SK-N-SH (cell line): ENCODE measurements around the gene TMX1. TPM values are rescaled to one million over a fixed set of nuclear protein-coding genes. Genes with fewer than 3 reads are reported as not detected.

Experiments
- CTCF ChIA-PET: fragments of 300-600, 350-600 bp; formaldehyde crosslinking; extraction: SDS; loops from one replicate; lab custom pipeline; 2021; lab: Yijun Ruan, JAX
- POLR2A ChIA-PET: fragments of 350-600 bp; sonication (Branson Sonifier 250); formaldehyde crosslinking; extraction: SDS; loops from one replicate; lab custom pipeline; 2020; ENCODE audit warnings: antibody characterized with exemption, inconsistent platforms; lab: Yijun Ruan, JAX
- DNase-seq: peaks from one replicate; pipeline ENCODE4 v3.0.0; 2012
- H2AFZ ChIP-seq: fragments of 200-600 bp; sonication (generic); 2 replicates; pipeline ENCODE4 v1.8.1; 2016; ENCODE audit warnings: antibody characterized with exemption, mild to moderate bottlenecking, low read depth
- H3F3A ChIP-seq: fragments of 200-600 bp; sonication (generic); replicated peaks from 2 replicates; pipeline ENCODE3; 2016; ENCODE audit warnings: antibody characterized with exemption, mild to moderate bottlenecking; ENCODE audit not compliant: insufficient read depth
- H3K27ac ChIP-seq, 2 experiments: fragments of 200-500 bp in 1 of 2; fragments of 200-600 bp in 1 of 2; sonication (Bioruptor generic) in 1 of 2; sonication (generic), shearing (Covaris generic) in 1 of 2; 2 replicates each; pipeline versions ENCODE4 v1.5.1 to v1.6.1; 2014 to 2016; ENCODE audit warnings: low read depth in 2 of 2, inconsistent platforms in 1 of 2, low read length in 1 of 2, mild to moderate bottlenecking in 1 of 2, mixed read lengths in 1 of 2
- H3K27me3 ChIP-seq: fragments of 200-600 bp; sonication (generic), shearing (Covaris generic); 2 replicates; pipeline ENCODE4 v1.6.1; 2016; ENCODE audit warnings: mixed run types; ENCODE audit not compliant: insufficient read depth
- H3K36me3 ChIP-seq, 2 experiments: fragments of 200-500 bp in 1 of 2; fragments of 200-600 bp in 1 of 2; sonication (Bioruptor generic) in 1 of 2; sonication (generic) in 1 of 2; replicated peaks in 1 of 2; 2 replicates each; pipeline versions ENCODE3 to v1.5.1; 2014 to 2016; ENCODE audit warnings: low read length in 1 of 2, mild to moderate bottlenecking in 1 of 2; ENCODE audit not compliant: insufficient read depth in 2 of 2, control insufficient read depth in 1 of 2
- H3K4me1 ChIP-seq, 2 experiments: fragments of 200-500 bp in 1 of 2; fragments of 200-600 bp in 1 of 2; sonication (Bioruptor generic) in 1 of 2; sonication (generic), shearing (Covaris generic) in 1 of 2; 2 replicates each; pipeline versions ENCODE4 v1.5.1 to v1.6.1; 2014 to 2016; ENCODE audit warnings: low read depth in 1 of 2, low read length in 1 of 2, mixed run types in 1 of 2; ENCODE audit not compliant: insufficient read depth in 2 of 2, control insufficient read depth in 1 of 2
- H3K4me2 ChIP-seq: fragments of 200-600 bp; sonication (generic), shearing (Covaris generic); 2 replicates; pipeline ENCODE4 v1.6.1; 2017; ENCODE audit warnings: mixed run types
- H3K4me3 ChIP-seq, 2 experiments: fragments of 200-500 bp in 1 of 2; fragments of 200-600 bp in 1 of 2; sonication (Bioruptor generic) in 1 of 2; sonication (generic), shearing (Covaris generic) in 1 of 2; 2 replicates each; pipeline versions ENCODE4 v1.5.1 to v1.8.1; 2014 to 2016; ENCODE audit warnings: low read depth in 2 of 2, inconsistent platforms in 1 of 2, low read length in 1 of 2, mild to moderate bottlenecking in 1 of 2, mixed read lengths in 1 of 2, moderate library complexity in 1 of 2
- H3K79me2 ChIP-seq: fragments of 200-600 bp; sonication (generic); 2 replicates; pipeline ENCODE4 v1.8.1; 2017; ENCODE audit warnings: mild to moderate bottlenecking; ENCODE audit not compliant: insufficient read depth
- H3K9ac ChIP-seq: fragments of 200-600 bp; sonication (generic); 2 replicates; pipeline ENCODE4 v1.6.1; 2017; ENCODE audit warnings: mixed run types
- H3K9me2 ChIP-seq: fragments of 200-600 bp; sonication (generic); 2 replicates; pipeline ENCODE4 v1.6.1; 2017; ENCODE audit warnings: mixed run types
- H3K9me3 ChIP-seq: fragments of 200-600 bp; sonication (generic); 2 replicates; pipeline ENCODE4 v1.6.1; 2017; ENCODE audit warnings: mixed run types, mild to moderate bottlenecking, moderate library complexity
- H4K20me1 ChIP-seq: fragments of 200-600 bp; sonication (generic); 2 replicates; pipeline ENCODE4 v1.6.1; 2017; ENCODE audit warnings: mild to moderate bottlenecking, mixed run types; ENCODE audit not compliant: insufficient read depth
- CTCF ChIP-seq: fragments of 200-600 bp; sonication (generic); IDR thresholded peaks from 2 replicates; pipeline ENCODE4 v1.6.1; 2017; ENCODE audit warnings: antibody characterized with exemption, mild to moderate bottlenecking, moderate library complexity
- EZH2phosphoT487 ChIP-seq: fragments of 200-600 bp; sonication (generic); IDR thresholded peaks from 2 replicates; pipeline ENCODE4 v1.6.1; 2017; ENCODE audit warnings: low read depth, mixed run types, mild to moderate bottlenecking, antibody characterized with exemption, moderate library complexity, borderline replicate concordance
- FOXM1 ChIP-seq: IDR thresholded peaks from 2 replicates; pipeline ENCODE4 v1.4.0; 2012; ENCODE audit warnings: low read depth, mild to moderate bottlenecking
- GATA2 ChIP-seq: sonication (generic); formaldehyde crosslinking; IDR thresholded peaks from 2 replicates; pipeline ENCODE4 v1.5.0; 2020; ENCODE audit warnings: mild to moderate bottlenecking, missing genetic modification reagents
- IRF3 ChIP-seq: fragments of 150-350 bp; IDR thresholded peaks from 2 replicates; pipeline ENCODE4 v1.6.1; 2016; ENCODE audit warnings: mild to moderate bottlenecking, low read depth, low read length
- JUND ChIP-seq: IDR thresholded peaks from 2 replicates; pipeline ENCODE4 v1.4.0; 2012
- MAX ChIP-seq: IDR thresholded peaks from 2 replicates; pipeline ENCODE4 v1.4.0; 2012; ENCODE audit warnings: low read depth
- MEF2A ChIP-seq: IDR thresholded peaks from 2 replicates; pipeline ENCODE4 v1.4.0; 2012; ENCODE audit warnings: low read depth, borderline replicate concordance
- MXI1 ChIP-seq: IDR thresholded peaks from 2 replicates; pipeline ENCODE4 v1.6.1; 2012; ENCODE audit warnings: mild to moderate bottlenecking, low read depth, low read length, improper control_type of control experiment
- RXRA ChIP-seq: IDR thresholded peaks from 2 replicates; pipeline ENCODE4 v1.4.0; 2012; ENCODE audit warnings: low read depth, mild to moderate bottlenecking, borderline replicate concordance
- SIN3A ChIP-seq: IDR thresholded peaks from 2 replicates; pipeline ENCODE4 v1.6.1; 2012; ENCODE audit warnings: low read depth, mild to moderate bottlenecking, low read length, moderate library complexity, borderline replicate concordance
- TEAD4 ChIP-seq: IDR thresholded peaks from 2 replicates; pipeline ENCODE4 v1.4.0; 2012; ENCODE audit warnings: mild to moderate bottlenecking, borderline replicate concordance; ENCODE audit not compliant: insufficient read depth
- USF2 ChIP-seq: fragments of 150-350 bp; IDR thresholded peaks from 2 replicates; pipeline ENCODE4 v1.6.1; 2017; ENCODE audit warnings: antibody characterized with exemption, low read length, low read depth, borderline replicate concordance
- YY1 ChIP-seq: IDR thresholded peaks from 2 replicates; pipeline ENCODE4 v1.4.0; 2012; ENCODE audit warnings: low read depth, mild to moderate bottlenecking
- ZBTB33 ChIP-seq: IDR thresholded peaks from 2 replicates; pipeline ENCODE4 v1.4.0; 2012; ENCODE audit warnings: low read depth, borderline replicate concordance
- WGBS: methylation state at CpG from one replicate; pipeline ENCODE4 v1.1.6; 2017; ENCODE audit warnings: low lambda C conversion rate; 5-methylcytosine and 5-hydroxymethylcytosine counted together
- polyA plus RNA-seq, 3 experiments: library from polyadenylated mRNA; depleted of rRNA; stranded (reverse); fragments of >200 nt; gene quantifications; 2 replicates each; pipeline ENCODE4 v1.2.3, GENCODE V29; 2012

The TMX1 gene
- polyA plus RNA-seq, 1 of the 3 experiments (the other 2 are of a cell fraction): 16.1 TPM

- Histone ChIP-seq H3K4me3 (peak overlapping the region in 1 of 2 experiments; percentile 7; a peak in 1 of 4 replicates), H3K27me3 (no peaks in the 10 kb centered on the region)
- WGBS: 50% methylated on average over 7 of the region's 7 CpGs
- no peak for TF ChIP-seq ZBTB33
- TF ChIP-seq CTCF: peak; percentile 30
- TF ChIP-seq, all 33 proteins: peak for 1
- Histone ChIP-seq H4K20me1 (no peaks in the 10 kb centered on the region), H3F3A (no peaks in the 10 kb centered on the region), H3K9me2 (no peaks in the 10 kb centered on the region), H3K9me3 (no peaks in the 10 kb centered on the region), H3K27ac (no peak overlapping the region), H3K9ac (no peak overlapping the region), H3K36me3 (peaks cover 16 to 34% of the 10 kb centered on the region in 2 experiments), H3K4me2 (peak overlapping the region; percentile 86; the same call in 1 of the 2 replicates), H2AFZ (no peak overlapping the region), H3K79me2 (peaks cover 64% of the 10 kb centered on the region), H3K4me1 (peaks cover 3 to 13% of the 10 kb centered on the region in 2 experiments; a peak in 3 of 4 replicates)
- POLR2A ChIA-PET: interaction anchor here (0.6 kb wide), 1 partner anchor 1475 kb away, joined by 3 read pairs; the partner anchor contains the start of gene KLHDC2
- CTCF ChIA-PET: interaction anchor here (0.6 to 1.3 kb wide), 6 partner anchors 14 to 536 kb away, joined by 3 to 6 read pairs (median 4); no protein-coding TSS in a partner anchor
- no peak for DNase-seq
Measured at GRCh38 chr14:51242545-51243490, 2.8 kb downstream of the TMX1 start.

- H2AFZ ChIP-seq: no peak overlapping the region
- H3K9me2 ChIP-seq: no peaks in the 10 kb centered on the region
- ChIA-PET CTCF (interaction anchor here (1.6 kb wide), 1 partner anchor 39 kb away, joined by 3 read pairs; no protein-coding TSS in a partner anchor), POLR2A (no interaction called here)
- no peak overlapping the region for H3K4me2 ChIP-seq
- H3F3A ChIP-seq: peaks cover 1% of the 10 kb centered on the region
- WGBS: 100% methylated on average over 5 of the region's 5 CpGs
- H3K9me3 ChIP-seq: no peaks in the 10 kb centered on the region
- no peak for DNase-seq
- no peaks in the 10 kb centered on the region for H3K27me3 ChIP-seq
- peaks cover 64% of the 10 kb centered on the region for H3K79me2 ChIP-seq
- peaks cover 31 to 52% of the 10 kb centered on the region in 2 experiments for H3K36me3 ChIP-seq
- H4K20me1 ChIP-seq: no peaks in the 10 kb centered on the region
- no peak overlapping the region for H3K9ac ChIP-seq
- peaks cover 3 to 13% of the 10 kb centered on the region in 2 experiments; a peak in 3 of 4 replicates for H3K4me1 ChIP-seq
- no peak overlapping the region for H3K4me3 ChIP-seq
- no peak overlapping the region for H3K27ac ChIP-seq
- no peak for TF ChIP-seq MAX
- TF ChIP-seq GATA2 (CRISPR knock-in tag): no peak
- TF ChIP-seq USF2: no peak
- TF ChIP-seq MEF2A: no peak
- TF ChIP-seq JUND: no peak
- TF ChIP-seq MXI1: no peak
- TF ChIP-seq CTCF: no peak
- no peak for TF ChIP-seq SIN3A
- TF ChIP-seq TEAD4: no peak
- TF ChIP-seq YY1: no peak
- no peak for TF ChIP-seq EZH2phosphoT487
- TF ChIP-seq RXRA: no peak
- TF ChIP-seq FOXM1: no peak
- TF ChIP-seq IRF3: no peak
Measured at GRCh38 chr14:51244591-51244990, 4.5 kb downstream of the TMX1 start.
